Loucy (cell line): ENCODE results near the gene MAPRE2.

Experiments used
- H2AFZ ChIP-seq: fragments of 200-600 bp; sonication (generic); 2 replicates; pipeline ENCODE4 v1.6.0; 2016; ENCODE audit warnings: antibody characterized with exemption, mild to moderate bottlenecking, low read length, moderate library complexity
- H3F3A ChIP-seq: fragments of 200-600 bp; 2 replicates; pipeline ENCODE4 v1.6.0; 2016; ENCODE audit warnings: antibody characterized with exemption, low read depth, mild to moderate bottlenecking
- H3K27me3 ChIP-seq: fragments of 200-600 bp; sonication (generic); 2 replicates; pipeline ENCODE4 v1.6.1; 2014; ENCODE audit warnings: low read length, mild to moderate bottlenecking; ENCODE audit not compliant: insufficient read depth, poor library complexity, severe bottlenecking
- H3K36me3 ChIP-seq: fragments of 200-600 bp; sonication (generic); 2 replicates; pipeline ENCODE4 v1.6.1; 2016; ENCODE audit warnings: low read length; ENCODE audit not compliant: insufficient read depth
- H3K4me1 ChIP-seq: fragments of 200-600 bp; sonication (generic); 2 replicates; pipeline ENCODE4 v1.5.1; 2014; ENCODE audit warnings: low read length, mild to moderate bottlenecking; ENCODE audit not compliant: insufficient read depth, poor library complexity, severe bottlenecking
- H3K4me2 ChIP-seq: fragments of 200-600 bp; sonication (generic); 2 replicates; pipeline ENCODE4 v1.6.0; 2014; ENCODE audit warnings: antibody characterized with exemption, low read length, low read depth, mild to moderate bottlenecking; ENCODE audit not compliant: poor library complexity, severe bottlenecking
- H3K4me3 ChIP-seq: fragments of 200-600 bp; sonication (generic); 2 replicates; pipeline ENCODE4 v1.5.1; 2014; ENCODE audit warnings: low read length, mild to moderate bottlenecking, mixed read lengths; ENCODE audit not compliant: poor library complexity, severe bottlenecking
- H3K79me2 ChIP-seq: fragments of 200-600 bp; sonication (generic); 2 replicates; pipeline ENCODE4 v1.6.1; 2014; ENCODE audit warnings: low read length; ENCODE audit not compliant: insufficient read depth
- H3K9ac ChIP-seq: fragments of 200-600 bp; sonication (generic); 2 replicates; pipeline ENCODE4 v1.6.0; 2014; ENCODE audit warnings: mild to moderate bottlenecking, low read depth, low read length, moderate library complexity; ENCODE audit not compliant: poor library complexity, severe bottlenecking
- H3K9me2 ChIP-seq: fragments of 200-600 bp; sonication (generic); replicated peaks from 2 replicates; pipeline ENCODE4 v1.6.1; 2016; ENCODE audit warnings: low read depth, low read length, mixed read lengths
- H3K9me3 ChIP-seq: fragments of 200-600 bp; sonication (generic); 2 replicates; pipeline ENCODE4 v1.6.1; 2014; ENCODE audit warnings: mild to moderate bottlenecking, antibody characterized with exemption, low read length, low read depth; ENCODE audit not compliant: insufficient read depth
- H4K20me1 ChIP-seq: fragments of 200-600 bp; sonication (generic); 2 replicates; pipeline ENCODE4 v1.6.0; 2014; ENCODE audit warnings: antibody characterized with exemption, low read length, mild to moderate bottlenecking; ENCODE audit not compliant: insufficient read depth, poor library complexity, severe bottlenecking
- CTCF ChIP-seq: fragments of 200-600 bp; sonication (generic); conservative IDR thresholded peaks from 2 replicates; pipeline ENCODE4 v1.5.1; 2014; ENCODE audit warnings: mild to moderate bottlenecking, antibody characterized with exemption, low read length
- EZH2phosphoT487 ChIP-seq: fragments of 200-600 bp; IDR thresholded peaks from 2 replicates; pipeline ENCODE4 v1.6.1; 2018; ENCODE audit warnings: antibody characterized with exemption, mild to moderate bottlenecking, moderate library complexity, borderline replicate concordance

MAPRE2 gene

GRCh38 chr18:35022426-35023001 lies 18.7 kb upstream of the MAPRE2 start:
- Histone ChIP-seq H3K9ac (no peak overlapping the region), H3K9me3 (no peaks in the 10 kb centered on the region), H4K20me1 (no peaks in the 10 kb centered on the region), H3K4me3 (no peak overlapping the region), H3K4me2 (no peak overlapping the region), H2AFZ (no peak overlapping the region), H3K4me1 (peaks cover 4% of the 10 kb centered on the region), H3F3A (no peaks in the 10 kb centered on the region), H3K36me3 (no peaks in the 10 kb centered on the region), H3K9me2 (no peaks in the 10 kb centered on the region), H3K27me3 (no peaks in the 10 kb centered on the region), H3K79me2 (no peaks in the 10 kb centered on the region)
- TF ChIP-seq CTCF (no peak), EZH2phosphoT487 (no peak)

GRCh38 chr18:35024196-35024595 lies 17.0 kb upstream of the MAPRE2 start:
- TF ChIP-seq EZH2phosphoT487 (no peak), CTCF (no peak)
- Histone ChIP-seq H3F3A (no peaks in the 10 kb centered on the region), H3K4me1 (peaks cover 19% of the 10 kb centered on the region), H3K27me3 (no peaks in the 10 kb centered on the region), H3K79me2 (no peaks in the 10 kb centered on the region; the same call in 1 of the 2 replicates), H2AFZ (no peak overlapping the region), H3K4me3 (no peak overlapping the region), H3K36me3 (no peaks in the 10 kb centered on the region), H3K9me3 (no peaks in the 10 kb centered on the region), H3K9me2 (no peaks in the 10 kb centered on the region), H3K4me2 (no peak overlapping the region), H3K9ac (no peak overlapping the region), H4K20me1 (no peaks in the 10 kb centered on the region)

GRCh38 chr18:35024965-35025364 lies 16.2 kb upstream of the MAPRE2 start:
- H3K9ac ChIP-seq, result no peak overlapping the region
- no peaks in the 10 kb centered on the region for H3K9me2 ChIP-seq
- H3K4me2 ChIP-seq, result no peak overlapping the region
- no peak for TF ChIP-seq EZH2phosphoT487
- no peak for TF ChIP-seq CTCF
- H3K79me2 ChIP-seq, result no peaks in the 10 kb centered on the region; the same call in 1 of the 2 replicates
- H3K36me3 ChIP-seq, result no peaks in the 10 kb centered on the region
- no peak overlapping the region for H3K4me3 ChIP-seq
- H3F3A ChIP-seq, result no peaks in the 10 kb centered on the region
- no peaks in the 10 kb centered on the region for H3K9me3 ChIP-seq
- H3K4me1 ChIP-seq, result peaks cover 27% of the 10 kb centered on the region
- H2AFZ ChIP-seq, result no peak overlapping the region
- H3K27me3 ChIP-seq, result no peaks in the 10 kb centered on the region
- H4K20me1 ChIP-seq, result no peaks in the 10 kb centered on the region
